Immature natural killer cell (primary cell): ENCODE results near the gene CLEC3A. TPM values are rescaled to one million over a fixed set of nuclear protein-coding genes. Genes with fewer than 3 reads are reported as not detected.
"Not testable (repeated sequence)": the region's sequence is repeated elsewhere in the genome, so short reads cannot be mapped to it uniquely, and the experiment has no call there.

Source experiments
- DNase-seq, 3 donors: peaks; one replicate each; pipeline ENCODE4 v3.0.0; 2022; ENCODE audit warnings: mixed read lengths in 1 of 3
- H3K27ac Mint-ChIP-seq, 6 donors: one replicate each; pipeline ENCODE4 v1.8.0; 2020; ENCODE audit warnings: mixed read lengths in 6 of 6, mild to moderate bottlenecking in 5 of 6, inconsistent platforms in 4 of 6, moderate library complexity in 3 of 6
- H3K27me3 Mint-ChIP-seq, 3 donors: one replicate each; pipeline ENCODE4 v1.8.0; 2020 to 2021; ENCODE audit warnings: low read depth in 3 of 3, mild to moderate bottlenecking in 3 of 3, mixed read lengths in 3 of 3, moderate library complexity in 3 of 3, inconsistent platforms in 1 of 3
- H3K36me3 Mint-ChIP-seq, 3 donors: one replicate each; pipeline ENCODE4 v1.8.0; 2020; ENCODE audit warnings: mixed read lengths in 3 of 3, inconsistent platforms in 2 of 3, mild to moderate bottlenecking in 2 of 3
- H3K4me1 Mint-ChIP-seq, 2 donors: one replicate each; pipeline ENCODE4 v1.8.0; 2020; ENCODE audit warnings: inconsistent platforms in 2 of 2, mild to moderate bottlenecking in 2 of 2, mixed read lengths in 2 of 2, moderate library complexity in 1 of 2
- H3K4me3 Mint-ChIP-seq, 5 donors: one replicate each; pipeline ENCODE4 v1.8.0; 2020; ENCODE audit warnings: mild to moderate bottlenecking in 5 of 5, mixed read lengths in 5 of 5, inconsistent platforms in 3 of 5, moderate library complexity in 3 of 5
- H3K9me3 Mint-ChIP-seq, 6 donors: one replicate each; pipeline ENCODE4 v1.8.0; 2020; ENCODE audit warnings: mild to moderate bottlenecking in 6 of 6, mixed read lengths in 6 of 6, inconsistent platforms in 4 of 6, moderate library complexity in 3 of 6
- polyA plus RNA-seq, 3 donors: library from polyadenylated mRNA; unstranded; fragments of 300-500 nt; fragmentation: Illumina TruSeq; gene quantifications; one replicate each; pipeline ENCODE4 v1.2.3, GENCODE V29; 2021

Gene CLEC3A
- polyA plus RNA-seq, 3 donors from 2014 or later = not detected

- DNase-seq = no peak
- H3K27me3 Mint-ChIP-seq = peaks cover 2 to 18% (median 3%) of the 10 kb centered on the region in 3 donors
- H3K36me3 Mint-ChIP-seq = no peaks in the 10 kb centered on the region
- H3K4me1 Mint-ChIP-seq = no peaks in the 10 kb centered on the region
- H3K27ac Mint-ChIP-seq = no peak overlapping the region
- no peaks in the 10 kb centered on the region for H3K9me3 Mint-ChIP-seq
- no peak overlapping the region for H3K4me3 Mint-ChIP-seq
Observed at GRCh38 chr16:78050734-78051400, 28.5 kb downstream of the CLEC3A start.

DNA sequence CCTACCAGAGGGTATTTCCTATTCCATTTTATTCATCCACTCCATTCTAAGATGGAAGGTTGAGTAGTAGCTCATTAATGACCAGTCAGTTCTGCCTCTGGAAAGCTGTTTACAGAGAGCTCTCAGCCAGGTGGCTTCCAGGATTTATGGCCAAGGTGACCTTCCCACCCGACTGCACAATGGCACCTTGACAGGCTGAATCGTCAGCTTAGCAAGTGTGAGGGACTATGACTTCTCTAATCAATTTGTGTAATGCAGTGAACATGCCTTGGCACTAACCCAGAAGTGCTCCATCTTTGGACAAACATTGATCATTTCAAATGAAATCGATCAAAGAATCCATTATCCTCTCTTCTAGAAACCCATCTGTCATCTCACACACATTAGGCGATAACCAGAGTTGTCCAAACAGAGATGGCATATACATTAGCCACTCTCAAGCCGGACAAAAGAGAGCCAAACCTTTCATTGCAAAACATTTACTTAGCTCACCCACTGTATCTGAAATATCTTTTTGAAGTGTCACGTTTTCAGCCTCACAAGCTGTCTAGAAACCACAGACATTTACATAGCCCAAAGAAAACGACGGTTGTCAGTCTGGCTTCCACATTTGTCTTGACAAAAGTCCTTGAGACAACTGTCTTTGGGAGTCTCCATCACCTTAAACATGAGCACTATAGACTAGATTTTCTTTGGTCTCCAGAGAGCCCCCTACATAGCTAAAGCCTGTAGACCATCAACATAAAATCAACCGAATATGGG lies 35.6 kb downstream of the CLEC3A start:
- Mint-ChIP-seq H3K9me3 (peaks cover 0 to 4% (median 0%) of the 10 kb centered on the region in 6 donors), H3K4me1 (no peaks in the 10 kb centered on the region), H3K36me3 (no peaks in the 10 kb centered on the region), H3K27ac (no peak overlapping the region), H3K27me3 (peaks cover 3 to 13% (median 6%) of the 10 kb centered on the region in 3 donors), H3K4me3 (no peak overlapping the region)
- no peak for DNase-seq

GRCh38 chr16:78059806-78060205 lies 37.5 kb downstream of the CLEC3A start:
- not testable (repeated sequence) for H3K27me3 Mint-ChIP-seq, H3K27ac Mint-ChIP-seq, H3K4me3 Mint-ChIP-seq, H3K36me3 Mint-ChIP-seq, DNase-seq, H3K9me3 Mint-ChIP-seq, H3K4me1 Mint-ChIP-seq

- Mint-ChIP-seq H3K27me3 (peaks cover 1 to 7% (median 5%) of the 10 kb centered on the region in 3 donors), H3K36me3 (no peaks in the 10 kb centered on the region)
Observed at GRCh38 chr16:78060295-78060694, 37.9 kb downstream of the CLEC3A start.

DNA sequence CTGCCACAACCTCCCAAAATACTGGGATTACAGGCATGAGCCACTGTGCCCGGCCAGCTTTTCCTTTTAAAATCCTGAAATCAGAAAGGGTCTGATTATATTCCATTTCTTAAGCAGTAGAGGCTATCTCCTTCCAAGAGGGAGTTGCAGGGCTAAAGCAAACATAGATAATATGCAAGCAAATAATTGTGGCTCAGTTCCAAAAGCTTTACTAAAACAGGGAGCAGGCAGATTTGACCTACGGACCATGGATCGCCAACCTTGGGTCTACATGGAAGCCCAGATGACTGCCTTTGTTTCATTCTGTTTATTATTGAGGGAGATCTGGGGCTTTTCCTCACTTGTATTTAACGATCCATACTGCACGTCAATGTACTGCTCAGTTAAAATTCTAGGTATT lies 38.5 kb downstream of the CLEC3A start:
- DNase-seq = no peak
- H3K4me1 Mint-ChIP-seq = no peaks in the 10 kb centered on the region
- H3K4me3 Mint-ChIP-seq = no peak overlapping the region
- H3K9me3 Mint-ChIP-seq = peaks cover 0 to 5% (median 0%) of the 10 kb centered on the region in 6 donors
- H3K36me3 Mint-ChIP-seq = no peaks in the 10 kb centered on the region
- H3K27me3 Mint-ChIP-seq = peaks cover 1 to 11% (median 7%) of the 10 kb centered on the region in 3 donors
- no peak overlapping the region for H3K27ac Mint-ChIP-seq

More at GRCh38 chr16:78060295-78060694, 37.9 kb downstream of the CLEC3A start:
- Mint-ChIP-seq H3K4me3 (no peak overlapping the region), H3K4me1 (no peaks in the 10 kb centered on the region), H3K9me3 (peaks cover 0 to 5% (median 0%) of the 10 kb centered on the region in 6 donors), H3K27ac (no peak overlapping the region)
- no peak for DNase-seq

DNA sequence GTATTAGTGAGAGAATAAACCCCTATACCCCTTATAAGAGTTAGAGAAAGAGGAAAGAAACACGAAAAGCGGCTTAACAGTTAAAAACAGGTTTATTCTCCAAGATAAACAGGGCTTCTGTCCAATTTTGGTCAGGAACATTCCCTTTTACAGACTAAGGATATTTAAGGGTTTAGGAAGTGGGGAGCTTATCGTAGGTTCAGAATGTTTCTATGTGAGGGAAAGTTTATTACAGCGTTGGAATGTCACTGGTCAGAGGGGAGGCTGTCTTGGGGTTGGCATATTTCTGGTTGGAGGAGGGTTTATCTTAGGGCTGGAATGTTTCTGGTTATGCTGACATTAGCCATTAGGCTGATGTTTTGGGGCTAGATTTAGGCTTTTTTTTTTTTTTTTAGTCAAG lies 43.0 kb downstream of the CLEC3A start:
- Mint-ChIP-seq H3K4me1 (no peaks in the 10 kb centered on the region), H3K27me3 (peaks cover 0 to 10% (median 3%) of the 10 kb centered on the region in 3 donors), H3K9me3 (peaks cover 0 to 5% (median 0%) of the 10 kb centered on the region in 6 donors), H3K27ac (peak overlapping the region in 1 of 6 donors; percentile 5), H3K36me3 (no peaks in the 10 kb centered on the region), H3K4me3 (no peak overlapping the region)
- DNase-seq = no peak

GRCh38 chr16:78069913-78070312 lies 47.6 kb downstream of the CLEC3A start:
- DNase-seq = no peak
- Mint-ChIP-seq H3K9me3 (no peaks in the 10 kb centered on the region), H3K4me3 (no peak overlapping the region), H3K27me3 (peaks cover 3 to 9% (median 8%) of the 10 kb centered on the region in 3 donors), H3K36me3 (no peaks in the 10 kb centered on the region), H3K4me1 (no peaks in the 10 kb centered on the region), H3K27ac (no peak overlapping the region)

GRCh38 chr16:78072275-78072674 lies 49.9 kb downstream of the CLEC3A start:
- Mint-ChIP-seq H3K27me3 (peaks cover 3 to 9% (median 6%) of the 10 kb centered on the region in 3 donors), H3K36me3 (no peaks in the 10 kb centered on the region), H3K27ac (no peak overlapping the region), H3K9me3 (no peaks in the 10 kb centered on the region), H3K4me1 (no peaks in the 10 kb centered on the region), H3K4me3 (no peak overlapping the region)
- DNase-seq = no peak

DNA sequence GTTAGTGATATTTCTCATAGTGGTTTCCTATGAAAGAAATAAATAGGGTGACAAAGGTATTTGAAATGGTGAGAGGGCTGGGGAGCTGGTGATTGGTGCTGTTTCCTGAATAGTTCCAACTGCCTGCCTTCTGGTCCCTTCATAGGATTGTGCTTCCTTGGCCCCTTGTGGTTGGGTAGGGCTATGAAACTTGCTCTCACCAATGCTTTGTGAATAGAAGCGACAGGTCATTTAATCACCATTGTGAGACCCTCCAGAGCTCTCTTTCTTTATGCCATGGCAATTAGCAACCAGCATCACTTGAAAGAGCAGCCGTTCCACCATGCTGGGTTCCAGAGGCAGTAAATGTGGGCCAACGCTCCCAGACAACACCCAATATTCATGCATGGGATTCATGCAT lies 53.5 kb downstream of the CLEC3A start:
- Mint-ChIP-seq H3K27me3 (peaks cover 4 to 9% (median 7%) of the 10 kb centered on the region in 3 donors), H3K4me1 (no peaks in the 10 kb centered on the region), H3K36me3 (no peaks in the 10 kb centered on the region), H3K9me3 (no peaks in the 10 kb centered on the region), H3K27ac (no peak overlapping the region), H3K4me3 (no peak overlapping the region)
- DNase-seq = no peak

GRCh38 chr16:78081341-78081740 lies 59.0 kb downstream of the CLEC3A start:
- H3K4me3 Mint-ChIP-seq = no peak overlapping the region
- H3K36me3 Mint-ChIP-seq = no peaks in the 10 kb centered on the region

More at GRCh38 chr16:78081341-78081740, 59.0 kb downstream of the CLEC3A start:
- Mint-ChIP-seq H3K4me1 (no peaks in the 10 kb centered on the region), H3K27me3 (peaks cover 2 to 7% (median 6%) of the 10 kb centered on the region in 3 donors), H3K9me3 (no peaks in the 10 kb centered on the region), H3K27ac (no peak overlapping the region)
- no peak for DNase-seq

Other genes with a start within 250 kb of the CLEC3A start
- not detected for gene VAT1L, start 234.0 kb upstream of the CLEC3A start, polyA plus RNA-seq
- 10 to 100 TPM in 2 of 3 donors, 1 to 10 TPM in 1; 9.0 to 13.9 (median 12.3) TPM for gene WWOX, start 77.1 kb downstream of the CLEC3A start, polyA plus RNA-seq